ENCODE measurements around the gene TMEM204. TPM values are rescaled to one million over a fixed set of nuclear protein-coding genes. Genes with fewer than 3 reads are reported as not detected.
A peak's percentile ranks its signal among the peaks of the same experiment; 100 is the strongest.

TMEM204 gene
- total RNA-seq, 6 donors from 2014 or later, result 31.4 to 112 (median 48.4) TPM

GRCh38 chr16:1557074-1557473, 23.6 kb downstream of the TMEM204 start:
- H3K36me3 ChIP-seq, result peaks cover 20 to 96% (median 69%) of the 10 kb centered on the region in 4 donors
- ATAC-seq (ENCODE audit: low FRiP score in 2 of 2), result no peak
- no peaks in the 10 kb centered on the region for H3K9me3 ChIP-seq
- H3K4me1 ChIP-seq, result peaks cover 4 to 29% (median 27%) of the 10 kb centered on the region in 4 donors
- peak in 1 of 2 donors; percentile 50 for DNase-seq
- H3K4me3 ChIP-seq, result no peak overlapping the region
- H3K27me3 ChIP-seq, result no peaks in the 10 kb centered on the region
- WGBS, 2 donors, result 89 to 93% methylated on average over 15 to 16 of the region's 16 CpGs
- peak overlapping the region in 1 of 4 donors; percentile 42 for H3K27ac ChIP-seq
- TF ChIP-seq POLR2AphosphoS5 (IDR thresholded peaks at IDR 0.05), result no peak
- no peak for TF ChIP-seq EP300 (IDR thresholded peaks at IDR 0.05)
- no peak for TF ChIP-seq POLR2A (IDR thresholded peaks at IDR 0.05)
- no peak for TF ChIP-seq CTCF (IDR thresholded peaks at IDR 0.05)

- no peak overlapping the region for H3K27ac ChIP-seq
- peaks cover 4 to 28% (median 25%) of the 10 kb centered on the region in 4 donors for H3K4me1 ChIP-seq
- H3K9me3 ChIP-seq, result no peaks in the 10 kb centered on the region
- H3K36me3 ChIP-seq, result peaks cover 20 to 97% (median 67%) of the 10 kb centered on the region in 4 donors
- no peak for TF ChIP-seq CTCF (IDR thresholded peaks at IDR 0.05)
- TF ChIP-seq POLR2A (IDR thresholded peaks at IDR 0.05), result no peak
- TF ChIP-seq EP300 (IDR thresholded peaks at IDR 0.05), result no peak
- no peak for ATAC-seq (ENCODE audit: low FRiP score in 2 of 2)
- 92 to 96% methylated on average over 11 of the region's 11 CpGs for WGBS, 2 donors
- no peaks in the 10 kb centered on the region for H3K27me3 ChIP-seq
- DNase-seq, result no peak
- no peak overlapping the region for H3K4me3 ChIP-seq
Measured at GRCh38 chr16:1557576-1557975, 24.1 kb downstream of the TMEM204 start.

- TF ChIP-seq CTCF (IDR thresholded peaks at IDR 0.05) (no peak), POLR2AphosphoS5 (IDR thresholded peaks at IDR 0.05) (no peak), POLR2A (IDR thresholded peaks at IDR 0.05) (no peak), EP300 (IDR thresholded peaks at IDR 0.05) (no peak)
- ATAC-seq (ENCODE audit: low FRiP score in 2 of 2), result no peak
- H3K36me3 ChIP-seq, result peaks cover 20 to 87% (median 63%) of the 10 kb centered on the region in 4 donors
- H3K27ac ChIP-seq, result peak overlapping the region in 3 of 4 donors; percentile 4 to 57 (median 48)
- 70 to 79% methylated on average over 18 of the region's 18 CpGs for WGBS, 2 donors
- DNase-seq, result no peak
- no peak overlapping the region for H3K4me3 ChIP-seq
- H3K4me1 ChIP-seq, result peaks cover 4 to 28% (median 23%) of the 10 kb centered on the region in 4 donors
- no peaks in the 10 kb centered on the region for H3K9me3 ChIP-seq
- no peaks in the 10 kb centered on the region for H3K27me3 ChIP-seq
Measured at GRCh38 chr16:1559446-1559975, 26.0 kb downstream of the TMEM204 start.

- Histone ChIP-seq H3K27me3 (no peaks in the 10 kb centered on the region), H3K4me1 (peaks cover 4 to 28% (median 23%) of the 10 kb centered on the region in 4 donors), H3K27ac (peak overlapping the region in 3 of 4 donors; percentile 11 to 58 (median 24)), H3K9me3 (no peaks in the 10 kb centered on the region), H3K36me3 (peaks cover 15 to 80% (median 59%) of the 10 kb centered on the region in 4 donors), H3K4me3 (no peak overlapping the region)
- 89 to 94% methylated on average over 6 to 15 of the region's 15 CpGs for WGBS, 2 donors
- ATAC-seq (ENCODE audit: low FRiP score in 2 of 2) (no peak), DNase-seq (no peak)
- TF ChIP-seq POLR2A (IDR thresholded peaks at IDR 0.05) (no peak), CTCF (IDR thresholded peaks at IDR 0.05) (no peak), POLR2AphosphoS5 (IDR thresholded peaks at IDR 0.05) (no peak), EP300 (IDR thresholded peaks at IDR 0.05) (no peak)
Measured at GRCh38 chr16:1560153-1560552, 26.7 kb downstream of the TMEM204 start.

DNA sequence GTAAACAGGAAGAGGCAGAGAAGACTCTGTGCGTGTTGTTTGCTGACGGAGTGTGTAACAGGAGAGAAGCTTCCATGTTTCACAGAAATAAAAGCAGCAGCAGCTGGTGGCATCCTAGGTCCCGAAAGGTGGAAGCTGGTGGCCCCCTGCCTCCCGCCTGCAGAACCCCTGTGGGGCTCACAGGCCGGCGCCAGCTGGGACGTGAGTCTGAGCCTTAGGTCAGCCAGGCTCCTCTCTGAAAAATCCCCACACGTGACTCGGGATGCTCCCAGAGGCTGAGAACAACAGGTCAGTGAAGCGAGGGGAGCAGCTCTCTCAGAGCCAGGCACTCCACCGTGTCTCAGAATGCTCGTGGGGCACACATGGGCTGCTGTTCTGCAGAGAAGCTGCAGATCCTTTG, 27.4 kb downstream of the TMEM204 start:
- DNase-seq (no peak), ATAC-seq (ENCODE audit: low FRiP score in 2 of 2) (no peak)
- peaks cover 10 to 73% (median 53%) of the 10 kb centered on the region in 4 donors for H3K36me3 ChIP-seq
- H3K9me3 ChIP-seq, result no peaks in the 10 kb centered on the region
- H3K4me3 ChIP-seq, result no peak overlapping the region
- H3K27me3 ChIP-seq, result no peaks in the 10 kb centered on the region
- peaks cover 4 to 25% (median 21%) of the 10 kb centered on the region in 4 donors for H3K4me1 ChIP-seq
- TF ChIP-seq POLR2A (IDR thresholded peaks at IDR 0.05) (no peak), CTCF (IDR thresholded peaks at IDR 0.05) (no peak), POLR2AphosphoS5 (IDR thresholded peaks at IDR 0.05) (no peak), EP300 (IDR thresholded peaks at IDR 0.05) (no peak)
- peak overlapping the region in 3 of 4 donors; percentile 11 to 58 (median 24) for H3K27ac ChIP-seq
- 54 to 77% methylated on average over 3 to 12 of the region's 12 CpGs for WGBS, 2 donors
